Karpas-422 (cell line): Measurements from ENCODE around the gene GRAP2. TPM values are rescaled to one million over a fixed set of nuclear protein-coding genes. Genes with fewer than 3 reads are reported as not detected.

Experiments used
- DNase-seq: peaks from one replicate; pipeline ENCODE4 v3.0.0-alpha.2; 2015
- H2AFZ ChIP-seq: fragments of 200-600 bp; sonication (generic); 2 replicates; pipeline ENCODE4 v1.6.1; 2014; ENCODE audit warnings: antibody characterized with exemption, low read length, mixed read lengths
- H3K27ac ChIP-seq: fragments of 200-600 bp; sonication (generic); 2 replicates; pipeline ENCODE4 v1.5.1; 2014; ENCODE audit warnings: mild to moderate bottlenecking, low read length, moderate library complexity
- H3K27me3 ChIP-seq: fragments of 200-600 bp; sonication (generic); 2 replicates; pipeline ENCODE4 v1.6.1; 2014; ENCODE audit warnings: low read length, mixed read lengths
- H3K36me3 ChIP-seq: fragments of 200-600 bp; sonication (generic); 2 replicates; pipeline ENCODE4 v1.6.1; 2014; ENCODE audit warnings: low read length, mixed read lengths; ENCODE audit not compliant: insufficient read depth
- H3K4me1 ChIP-seq: fragments of 200-600 bp; sonication (generic); 2 replicates; pipeline ENCODE4 v1.6.1; 2014; ENCODE audit warnings: mild to moderate bottlenecking, low read length, mixed read lengths
- H3K4me2 ChIP-seq: fragments of 200-600 bp; sonication (generic); 2 replicates; pipeline ENCODE4 v1.6.1; 2014; ENCODE audit warnings: low read length, low read depth, mild to moderate bottlenecking; ENCODE audit not compliant: poor library complexity, severe bottlenecking
- H3K4me3 ChIP-seq: fragments of 200-600 bp; sonication (generic); 2 replicates; pipeline ENCODE4 v1.5.1; 2014; ENCODE audit warnings: mild to moderate bottlenecking, antibody characterized with exemption, low read length, mixed read lengths
- H3K79me2 ChIP-seq: fragments of 200-600 bp; sonication (generic); 2 replicates; pipeline ENCODE4 v1.6.1; 2014; ENCODE audit warnings: mild to moderate bottlenecking, low read length, mixed read lengths
- H3K9ac ChIP-seq: fragments of 200-600 bp; sonication (generic); 2 replicates; pipeline ENCODE4 v1.6.0; 2014; ENCODE audit warnings: low read length
- H3K9me2 ChIP-seq: fragments of 200-600 bp; sonication (generic), shearing (Covaris generic); replicated peaks from 2 replicates; pipeline ENCODE4 v1.6.0; 2014; ENCODE audit warnings: mild to moderate bottlenecking, low read length, moderate library complexity; ENCODE audit not compliant: insufficient read depth
- H3K9me3 ChIP-seq: fragments of 300-700, 200-600 bp; sonication (generic); 2 replicates; pipeline ENCODE4 v1.6.1; 2014; ENCODE audit warnings: low read length, mixed read lengths
- H4K20me1 ChIP-seq: fragments of 200-600 bp; sonication (generic); 2 replicates; pipeline ENCODE4 v1.6.1; 2014; ENCODE audit warnings: mild to moderate bottlenecking, antibody characterized with exemption, low read length, low read depth; ENCODE audit not compliant: insufficient read depth
- total RNA-seq: library from RNA; depleted of rRNA; stranded (reverse); fragments of >200 nt; shearing (Covaris generic); gene quantifications from 2 replicates; pipeline ENCODE4 v1.2.3, GENCODE V29; 2014; ENCODE audit warnings: low replicate concordance

The GRAP2 gene
- total RNA-seq, 1 experiment from 2014 or later, result not detected

DNA sequence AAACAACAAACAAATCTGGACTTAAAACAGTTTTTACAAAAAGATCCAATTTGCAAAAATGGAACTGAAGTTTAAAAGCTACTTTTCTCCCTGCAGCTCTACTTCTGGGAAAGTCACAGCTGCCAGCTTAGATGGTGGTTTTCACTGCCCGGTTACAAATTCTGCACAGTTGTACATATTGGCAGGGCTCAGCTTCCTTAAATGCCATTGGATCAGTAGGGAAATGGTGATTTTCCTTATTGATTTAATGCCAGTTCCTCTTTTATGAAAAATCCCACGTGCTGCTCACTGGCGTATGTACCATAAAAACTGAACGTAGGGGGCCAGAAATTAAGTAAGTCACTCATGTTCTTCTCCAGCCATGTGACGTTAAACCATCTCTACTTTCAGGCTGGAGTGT lies 22.8 kb downstream of the GRAP2 start:
- Histone ChIP-seq H3K79me2 (no peaks in the 10 kb centered on the region), H3K4me3 (no peak overlapping the region), H3K9me3 (no peaks in the 10 kb centered on the region), H4K20me1 (no peaks in the 10 kb centered on the region), H2AFZ (no peak overlapping the region), H3K4me2 (no peak overlapping the region), H3K9ac (no peak overlapping the region), H3K27ac (no peak overlapping the region), H3K36me3 (no peaks in the 10 kb centered on the region), H3K27me3 (no peaks in the 10 kb centered on the region), H3K9me2 (no peaks in the 10 kb centered on the region), H3K4me1 (peaks cover 9% of the 10 kb centered on the region)
- DNase-seq, result no peak

DNA sequence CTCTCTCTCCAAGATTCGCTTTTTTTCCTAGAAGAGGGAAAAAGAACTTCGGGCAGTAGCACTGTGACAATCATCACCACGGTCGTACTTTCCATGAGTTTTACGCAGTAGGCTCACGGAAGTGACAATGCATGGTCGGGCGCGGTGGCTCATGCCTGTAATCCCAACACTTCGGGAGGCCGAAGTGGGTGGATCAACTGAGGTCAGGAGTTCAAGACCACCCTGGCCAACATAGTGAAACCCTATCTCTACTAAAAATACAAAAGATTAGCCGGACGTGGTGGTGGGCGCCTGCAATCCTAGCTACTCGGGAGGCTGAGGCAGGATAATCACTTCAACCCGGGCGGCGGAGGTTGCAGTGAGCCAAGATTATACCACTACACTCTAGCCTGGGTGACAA lies 23.4 kb downstream of the GRAP2 start:
- no peaks in the 10 kb centered on the region for H4K20me1 ChIP-seq
- H3K36me3 ChIP-seq, result no peaks in the 10 kb centered on the region
- H3K4me3 ChIP-seq, result no peak overlapping the region
- H3K4me1 ChIP-seq, result peaks cover 9% of the 10 kb centered on the region
- H3K79me2 ChIP-seq, result no peaks in the 10 kb centered on the region
- H3K4me2 ChIP-seq, result no peak overlapping the region
- DNase-seq, result no peak
- H3K27me3 ChIP-seq, result no peaks in the 10 kb centered on the region
- no peak overlapping the region for H3K27ac ChIP-seq
- H3K9me3 ChIP-seq, result no peaks in the 10 kb centered on the region
- no peak overlapping the region for H3K9ac ChIP-seq
- no peaks in the 10 kb centered on the region for H3K9me2 ChIP-seq
- no peak overlapping the region for H2AFZ ChIP-seq

DNA sequence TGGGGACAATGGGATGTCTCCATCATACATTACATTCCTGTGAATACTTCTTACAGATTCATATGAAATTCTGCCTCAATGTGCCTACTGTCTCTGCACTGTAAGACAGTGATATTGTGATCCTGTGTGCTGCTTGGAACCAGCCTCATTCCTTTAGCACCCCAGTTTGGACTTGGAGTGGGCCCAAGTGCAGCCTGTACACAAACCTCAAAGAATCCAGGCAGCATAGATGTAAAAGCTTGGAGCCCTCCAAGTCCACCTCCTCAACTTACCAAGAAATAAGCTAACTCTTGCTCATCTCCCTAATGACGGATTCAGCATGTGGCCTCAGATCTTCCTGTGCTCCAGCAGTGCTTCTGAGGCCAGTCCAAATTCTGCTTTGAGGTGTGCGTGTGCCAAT lies 24.4 kb downstream of the GRAP2 start:
- no peak overlapping the region for H3K27ac ChIP-seq
- H3K4me1 ChIP-seq, result peaks cover 9% of the 10 kb centered on the region
- no peaks in the 10 kb centered on the region for H3K9me2 ChIP-seq

DNA sequence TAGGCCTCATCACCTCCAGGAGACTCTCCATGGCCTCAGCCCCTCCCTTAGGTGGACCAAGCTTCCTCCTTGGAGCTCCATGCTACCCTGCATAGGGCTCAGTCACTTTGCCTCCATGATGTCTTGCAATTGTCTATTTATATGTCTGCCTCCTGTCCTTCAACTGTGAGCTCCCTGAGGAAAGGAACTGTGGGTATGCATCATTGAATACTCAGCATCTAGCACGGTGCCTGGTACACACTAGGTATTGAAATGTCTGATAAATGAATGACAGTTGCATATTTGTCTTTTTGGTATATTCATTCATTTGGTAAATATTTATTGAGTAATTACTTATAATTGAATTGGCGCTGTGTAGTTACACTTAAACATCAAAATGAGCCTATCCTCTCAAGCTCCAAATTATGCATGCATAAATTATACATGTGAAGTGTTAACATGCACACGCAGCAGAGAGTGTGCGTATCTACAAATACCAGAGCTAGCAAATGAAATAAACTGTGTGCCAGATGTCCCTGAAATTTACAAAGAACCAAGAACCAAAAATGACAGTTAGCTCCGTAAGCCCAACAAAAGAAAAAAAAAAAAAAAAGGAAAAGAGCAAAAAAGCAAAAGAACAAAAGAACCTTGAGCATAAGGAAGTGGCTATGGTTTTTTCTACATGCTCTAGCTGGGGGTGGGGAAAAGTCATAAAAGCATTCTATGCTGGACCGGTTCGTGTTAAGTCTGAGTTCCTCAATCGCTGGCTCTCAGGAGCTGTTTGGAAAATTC lies 25.2 kb downstream of the GRAP2 start:
- H3K27ac ChIP-seq, result no peak overlapping the region
- no peak overlapping the region for H3K4me2 ChIP-seq
- no peak overlapping the region for H3K9ac ChIP-seq
- no peaks in the 10 kb centered on the region for H3K36me3 ChIP-seq
- H3K9me2 ChIP-seq, result no peaks in the 10 kb centered on the region
- H3K9me3 ChIP-seq, result no peaks in the 10 kb centered on the region
- H3K79me2 ChIP-seq, result no peaks in the 10 kb centered on the region
- H3K4me1 ChIP-seq, result peaks cover 2% of the 10 kb centered on the region
- no peak for DNase-seq
- H3K27me3 ChIP-seq, result no peaks in the 10 kb centered on the region
- no peak overlapping the region for H3K4me3 ChIP-seq
- H4K20me1 ChIP-seq, result no peaks in the 10 kb centered on the region
- H2AFZ ChIP-seq, result no peak overlapping the region

More for the DNA sequence above, 24.4 kb downstream of the GRAP2 start:
- DNase-seq, result no peak
- H3K4me3 ChIP-seq, result no peak overlapping the region
- H3K9me3 ChIP-seq, result no peaks in the 10 kb centered on the region
- no peaks in the 10 kb centered on the region for H3K27me3 ChIP-seq
- no peaks in the 10 kb centered on the region for H3K36me3 ChIP-seq
- no peak overlapping the region for H2AFZ ChIP-seq
- H3K79me2 ChIP-seq, result no peaks in the 10 kb centered on the region
- no peak overlapping the region for H3K9ac ChIP-seq
- no peak overlapping the region for H3K4me2 ChIP-seq
- no peaks in the 10 kb centered on the region for H4K20me1 ChIP-seq

DNA sequence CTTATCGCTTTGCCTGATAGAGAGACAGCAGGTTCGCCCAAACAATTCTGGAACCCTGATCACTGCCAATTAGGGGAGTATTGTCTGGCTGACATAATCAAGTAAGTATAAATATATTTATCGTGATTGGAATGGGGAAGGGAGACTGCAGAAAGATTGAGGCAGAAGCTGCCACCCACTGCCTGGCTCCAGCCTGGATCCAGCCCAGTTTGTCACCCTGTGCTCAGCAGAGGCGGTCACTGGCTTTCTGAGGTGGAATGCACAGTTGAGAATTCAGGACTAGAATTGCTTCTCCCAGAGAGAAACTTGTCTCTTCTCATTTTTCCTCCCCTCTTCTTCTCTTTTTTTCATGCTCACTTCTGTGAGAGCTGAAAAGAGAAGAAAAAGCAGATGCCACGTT lies 25.9 kb downstream of the GRAP2 start:
- Histone ChIP-seq H4K20me1 (no peaks in the 10 kb centered on the region), H2AFZ (no peak overlapping the region), H3K9me3 (no peaks in the 10 kb centered on the region), H3K9ac (no peak overlapping the region), H3K79me2 (no peaks in the 10 kb centered on the region), H3K9me2 (no peaks in the 10 kb centered on the region), H3K4me3 (no peak overlapping the region), H3K27ac (no peak overlapping the region), H3K27me3 (no peaks in the 10 kb centered on the region), H3K4me2 (no peak overlapping the region), H3K36me3 (no peaks in the 10 kb centered on the region), H3K4me1 (no peaks in the 10 kb centered on the region)
- no peak for DNase-seq

DNA sequence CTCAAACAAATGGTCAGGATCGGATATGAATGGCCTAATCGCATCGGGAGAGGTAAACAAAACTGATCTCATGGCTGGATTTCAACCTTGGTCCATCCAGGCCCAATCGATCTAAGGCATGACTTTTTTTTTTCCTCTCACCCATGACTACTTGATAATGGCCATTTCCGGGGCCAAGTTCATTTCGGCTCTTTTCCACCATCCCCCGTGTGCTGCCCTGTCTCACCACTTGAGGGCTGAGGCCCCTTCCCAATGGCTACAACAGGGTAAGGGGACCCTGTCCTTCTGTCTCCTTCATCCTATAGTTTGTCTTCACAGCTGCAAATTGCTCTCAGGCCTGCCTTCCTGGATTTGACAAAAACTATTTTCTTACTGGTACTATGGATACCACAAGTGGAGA lies 26.7 kb downstream of the GRAP2 start:
- Histone ChIP-seq H3K4me1 (no peaks in the 10 kb centered on the region), H3K9me3 (no peaks in the 10 kb centered on the region), H4K20me1 (no peaks in the 10 kb centered on the region), H3K36me3 (no peaks in the 10 kb centered on the region), H3K4me3 (no peak overlapping the region), H3K9ac (no peak overlapping the region), H3K79me2 (no peaks in the 10 kb centered on the region), H3K27ac (no peak overlapping the region), H2AFZ (no peak overlapping the region), H3K27me3 (no peaks in the 10 kb centered on the region), H3K4me2 (no peak overlapping the region), H3K9me2 (no peaks in the 10 kb centered on the region)
- no peak for DNase-seq

DNA sequence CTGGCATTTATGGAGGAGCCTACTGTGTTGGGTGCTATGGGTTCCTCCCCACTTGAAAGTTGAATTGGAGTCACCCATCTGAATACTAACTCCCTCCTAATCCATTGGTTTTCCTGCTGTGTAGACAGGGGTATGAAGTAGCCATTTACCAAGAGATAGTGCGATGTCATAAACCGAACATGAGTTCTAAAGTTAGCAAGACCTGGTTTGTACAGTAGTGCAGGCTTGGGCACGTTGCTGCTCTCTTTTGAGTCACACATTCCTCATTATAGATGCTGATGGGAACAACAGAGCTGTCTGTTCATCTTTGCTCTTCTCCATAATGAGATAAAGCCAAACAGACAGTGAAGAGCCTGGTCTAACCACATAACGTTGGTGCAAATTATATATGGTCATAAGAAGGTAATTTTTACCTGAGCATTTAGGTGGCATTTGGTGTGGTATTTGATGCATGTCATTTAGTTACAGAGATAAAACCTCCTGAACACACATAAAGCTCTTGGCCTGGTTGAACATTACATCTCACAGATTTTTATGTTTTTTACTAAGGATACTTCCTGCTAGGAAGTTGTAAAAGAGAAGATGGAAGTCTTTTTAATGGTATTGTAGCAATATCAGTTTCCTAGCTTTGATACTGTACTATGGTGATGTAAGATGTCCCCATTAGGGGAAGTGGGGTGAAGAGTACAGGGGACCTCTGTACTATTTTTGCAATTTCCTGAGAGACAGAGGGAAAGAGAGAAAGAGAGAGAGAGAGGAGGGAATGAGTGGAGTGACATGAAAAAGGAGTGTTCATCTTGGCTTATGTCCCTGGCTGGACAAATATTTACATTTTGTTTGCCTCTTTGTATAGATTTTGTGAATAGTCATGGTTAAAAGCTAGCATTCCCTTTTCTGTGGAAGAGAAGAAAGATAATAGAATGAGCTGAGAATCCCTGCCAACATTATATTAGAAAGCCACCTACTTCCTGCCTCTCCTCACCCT lies 27.9 kb downstream of the GRAP2 start:
- Histone ChIP-seq H2AFZ (no peak overlapping the region), H3K9me3 (no peaks in the 10 kb centered on the region), H3K27me3 (no peaks in the 10 kb centered on the region), H4K20me1 (no peaks in the 10 kb centered on the region), H3K4me2 (no peak overlapping the region), H3K9ac (no peak overlapping the region), H3K4me3 (no peak overlapping the region), H3K36me3 (no peaks in the 10 kb centered on the region), H3K79me2 (no peaks in the 10 kb centered on the region), H3K27ac (no peak overlapping the region), H3K4me1 (no peaks in the 10 kb centered on the region), H3K9me2 (no peaks in the 10 kb centered on the region)
- DNase-seq, result no peak

DNA sequence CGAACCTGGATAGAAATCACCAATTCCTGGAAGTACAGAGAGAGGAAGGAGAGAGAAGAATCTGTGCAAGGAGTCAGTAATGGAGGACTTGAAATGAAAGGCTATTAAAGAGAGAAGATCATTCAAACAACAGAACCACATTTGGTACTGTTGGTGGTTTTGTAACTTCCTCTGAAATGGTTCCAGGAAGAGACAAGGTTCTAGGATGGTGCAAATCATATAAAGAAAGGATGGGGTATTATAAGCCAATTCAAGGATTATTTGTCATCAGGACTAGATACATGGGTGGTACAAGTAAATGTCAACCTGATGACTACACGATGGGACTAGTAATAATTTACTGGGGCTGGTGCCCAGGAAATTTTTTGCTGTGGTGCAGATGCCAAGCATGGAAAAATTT lies 30.4 kb downstream of the GRAP2 start:
- H3K9ac ChIP-seq, result no peak overlapping the region
- no peak overlapping the region for H2AFZ ChIP-seq
- no peak overlapping the region for H3K27ac ChIP-seq
- no peak overlapping the region for H3K4me2 ChIP-seq
- H3K4me3 ChIP-seq, result no peak overlapping the region
- no peaks in the 10 kb centered on the region for H4K20me1 ChIP-seq
- H3K9me2 ChIP-seq, result no peaks in the 10 kb centered on the region
- DNase-seq, result no peak
- no peaks in the 10 kb centered on the region for H3K27me3 ChIP-seq
- H3K79me2 ChIP-seq, result no peaks in the 10 kb centered on the region
- H3K4me1 ChIP-seq, result no peaks in the 10 kb centered on the region
- no peaks in the 10 kb centered on the region for H3K9me3 ChIP-seq
- H3K36me3 ChIP-seq, result no peaks in the 10 kb centered on the region
